OCI-LY7 (cell line): ENCODE data around the gene CEMIP2. TPM values are rescaled to one million over a fixed set of nuclear protein-coding genes. Genes with fewer than 3 reads are reported as not detected.

Source experiments
- BruUV-seq: library from RNA; stranded (reverse); fragments of 400-500 nt; replicated peaks from 2 replicates; lab custom pipeline; 2021; lab: Mats Ljungman, UMichigan
- CTCF ChIA-PET: fragments of 300-600 bp; sonication (Branson Sonifier 250); formaldehyde crosslinking; loops from one replicate; lab custom pipeline; 2022; ENCODE audit warnings: antibody characterized with exemption; ENCODE audit not compliant: unreplicated experiment; lab: Charles Lee
- POLR2A ChIA-PET: fragments of 300-600 bp; sonication (Branson Sonifier 250); formaldehyde crosslinking; loops from one replicate; lab custom pipeline; 2022; ENCODE audit warnings: antibody characterized with exemption; lab: Charles Lee
- DNase-seq: peaks from one replicate; pipeline ENCODE4 v3.0.0-alpha.2; 2015; ENCODE audit warnings: low spot score
- H2AFZ ChIP-seq: fragments of 200-600 bp; sonication (generic), shearing (Covaris generic); 2 replicates; pipeline ENCODE4 v1.6.1; 2014; ENCODE audit warnings: mild to moderate bottlenecking, antibody characterized with exemption, low read length, moderate library complexity
- H3K27ac ChIP-seq: fragments of 200-600 bp; sonication (generic); 2 replicates; pipeline ENCODE4 v1.5.1; 2014; ENCODE audit warnings: mixed run types, low read depth, mild to moderate bottlenecking, moderate library complexity, low read length, inconsistent platforms; ENCODE audit not compliant: poor library complexity, severe bottlenecking
- H3K36me3 ChIP-seq: fragments of 200-600 bp; sonication (generic); 2 replicates; pipeline ENCODE4 v1.6.1; 2014; ENCODE audit warnings: mild to moderate bottlenecking, antibody characterized with exemption, low read length, moderate library complexity, mixed read lengths; ENCODE audit not compliant: insufficient read depth
- H3K4me1 ChIP-seq: fragments of 200-600 bp; sonication (generic); 2 replicates; pipeline ENCODE4 v1.5.1; 2014; ENCODE audit warnings: mild to moderate bottlenecking, low read length; ENCODE audit not compliant: insufficient read depth, poor library complexity, severe bottlenecking
- H3K4me2 ChIP-seq: fragments of 200-600 bp; sonication (generic); 2 replicates; pipeline ENCODE4 v1.6.1; 2014; ENCODE audit warnings: mild to moderate bottlenecking, low read length
- H3K4me3 ChIP-seq: fragments of 200-600 bp; sonication (generic); 2 replicates; pipeline ENCODE4 v1.5.1; 2014; ENCODE audit warnings: mild to moderate bottlenecking, low read depth, low read length; ENCODE audit not compliant: poor library complexity, severe bottlenecking
- H3K79me2 ChIP-seq: fragments of 200-600 bp; sonication (generic); 2 replicates; pipeline ENCODE4 v1.6.1; 2016; ENCODE audit warnings: low read depth, mild to moderate bottlenecking, low read length, moderate library complexity, mixed read lengths; ENCODE audit not compliant: insufficient read depth
- H3K9me2 ChIP-seq: fragments of 200-600 bp; sonication (generic); 2 replicates; pipeline ENCODE4 v1.6.1; 2016; ENCODE audit warnings: mild to moderate bottlenecking, low read length, mixed read lengths; ENCODE audit not compliant: insufficient read depth
- H3K9me3 ChIP-seq: fragments of 200-600 bp; sonication (generic); 2 replicates; pipeline ENCODE4 v1.6.1; 2014; ENCODE audit warnings: mild to moderate bottlenecking, mixed run types, low read length, mixed read lengths
- H4K20me1 ChIP-seq: fragments of 200-600 bp; sonication (generic); 2 replicates; pipeline ENCODE4 v1.6.1; 2014; ENCODE audit warnings: mild to moderate bottlenecking, antibody characterized with exemption, low read length, moderate library complexity, mixed read lengths; ENCODE audit not compliant: insufficient read depth
- CTCF ChIP-seq: fragments of 200-600 bp; sonication (generic); conservative IDR thresholded peaks from 2 replicates; pipeline ENCODE4 v1.5.1; 2014; ENCODE audit warnings: mild to moderate bottlenecking, antibody characterized with exemption, low read length, moderate library complexity, mixed read lengths
- EZH2phosphoT487 ChIP-seq: fragments of 200-600 bp; sonication (generic); IDR thresholded peaks from 2 replicates; pipeline ENCODE4 v1.6.1; 2018; ENCODE audit warnings: low read depth, borderline replicate concordance, mild to moderate bottlenecking, mixed run types, antibody characterized with exemption, low read length, moderate library complexity, mixed read lengths
- intact Hi-C: fragments of 100-400 bp; cut with micrococcal nuclease; formaldehyde crosslinking; loops from one replicate; pipeline ENCODE4 v1.10.0; 2022; ENCODE audit not compliant: unreplicated experiment
- total RNA-seq, 2 experiments: library from RNA; depleted of rRNA in 1 of 2; stranded (reverse); fragments of >200 nt in 1 of 2; shearing (Covaris generic) in 1 of 2; gene quantifications; 2 replicates each; pipeline ENCODE4 v1.2.3, GENCODE V29; 2014 to 2022

CEMIP2 gene
- total RNA-seq, 2 experiments from 2014 or later: 1.8 to 4.8 TPM

GRCh38 chr9:71669284-71669995 is 98.9 kb downstream of the CEMIP2 start:
- ChIA-PET POLR2A (no interaction called here), CTCF (no interaction called here)
- H3K4me3 ChIP-seq: no peak overlapping the region
- H2AFZ ChIP-seq: no peak overlapping the region
- H3K36me3 ChIP-seq: no peaks in the 10 kb centered on the region
- intact Hi-C loops: no loop called here
- no TSS peak for BruUV-seq
- H3K4me1 ChIP-seq: no peaks in the 10 kb centered on the region
- no peak for DNase-seq
- H4K20me1 ChIP-seq: no peaks in the 10 kb centered on the region
- H3K27ac ChIP-seq: no peak overlapping the region
- TF ChIP-seq EZH2phosphoT487: no peak
- TF ChIP-seq CTCF: no peak
- H3K9me3 ChIP-seq: no peaks in the 10 kb centered on the region
- no peaks in the 10 kb centered on the region for H3K79me2 ChIP-seq
- no peaks in the 10 kb centered on the region for H3K9me2 ChIP-seq
- H3K4me2 ChIP-seq: no peak overlapping the region

GRCh38 chr9:71668717-71669116 is 99.6 kb downstream of the CEMIP2 start:
- CTCF ChIA-PET: no interaction called here
- TF ChIP-seq EZH2phosphoT487 (no peak), CTCF (no peak)

DNA sequence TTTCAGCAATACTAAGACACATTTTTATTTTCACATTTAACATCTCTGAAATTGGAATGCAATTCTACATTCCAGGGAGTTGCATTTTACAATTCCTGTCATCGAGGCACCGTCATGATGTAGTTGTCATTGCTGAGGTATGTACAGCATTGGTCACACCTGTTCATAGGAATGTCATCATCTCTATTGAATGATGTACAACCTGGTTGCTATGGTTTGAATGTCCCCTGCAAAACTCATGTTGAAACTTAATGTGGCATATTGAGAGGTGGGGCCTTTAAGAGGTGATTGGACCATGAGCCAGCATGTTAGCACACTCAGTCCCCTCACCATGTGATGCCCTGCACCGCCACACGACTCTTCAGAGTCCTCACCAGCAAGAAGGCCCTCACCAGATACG is 103.1 kb downstream of the CEMIP2 start:
- no peak overlapping the region for H3K4me3 ChIP-seq
- BruUV-seq: no TSS peak
- H3K4me1 ChIP-seq: no peaks in the 10 kb centered on the region
- H3K9me3 ChIP-seq: no peaks in the 10 kb centered on the region
- no peak overlapping the region for H2AFZ ChIP-seq
- no peaks in the 10 kb centered on the region for H3K9me2 ChIP-seq
- ChIA-PET CTCF (no interaction called here), POLR2A (no interaction called here)
- H4K20me1 ChIP-seq: no peaks in the 10 kb centered on the region
- H3K36me3 ChIP-seq: no peaks in the 10 kb centered on the region
- H3K4me2 ChIP-seq: no peak overlapping the region
- no peak for TF ChIP-seq CTCF
- TF ChIP-seq EZH2phosphoT487: no peak
- no peak overlapping the region for H3K27ac ChIP-seq
- DNase-seq: no peak
- intact Hi-C loops: no loop called here
- H3K79me2 ChIP-seq: no peaks in the 10 kb centered on the region

More at GRCh38 chr9:71668717-71669116, 99.6 kb downstream of the CEMIP2 start:
- Histone ChIP-seq H2AFZ (no peak overlapping the region), H3K79me2 (no peaks in the 10 kb centered on the region), H3K36me3 (no peaks in the 10 kb centered on the region), H3K4me3 (no peak overlapping the region), H4K20me1 (no peaks in the 10 kb centered on the region), H3K27ac (no peak overlapping the region), H3K4me1 (no peaks in the 10 kb centered on the region), H3K9me3 (no peaks in the 10 kb centered on the region), H3K9me2 (no peaks in the 10 kb centered on the region), H3K4me2 (no peak overlapping the region)
- no peak for DNase-seq
- intact Hi-C loops: no loop called here
- POLR2A ChIA-PET: no interaction called here
- no TSS peak for BruUV-seq
